HepG2 (cell line): ENCODE data around the gene FANCG. TPM values are rescaled to one million over a fixed set of nuclear protein-coding genes. Genes with fewer than 3 reads are reported as not detected.
A peak's percentile ranks its signal among the peaks of the same experiment; 100 is the strongest.

Source experiments
- ERF ChIP-seq: IDR thresholded peaks from 2 replicates; pipeline ENCODE4 v1.6.1; 2018; ENCODE audit warnings: missing biosample characterization, missing genetic modification reagents
- ETV6 ChIP-seq: sonication (generic); formaldehyde crosslinking; conservative IDR thresholded peaks from 2 replicates; pipeline ENCODE4 v1.4.0; 2020; ENCODE audit warnings: missing genetic modification reagents
- GABPB1 ChIP-seq: IDR thresholded peaks from 2 replicates; pipeline ENCODE4 v1.6.1; 2016; ENCODE audit warnings: mild to moderate bottlenecking, missing genetic modification reagents, moderate library complexity, missing compliant biosample characterization
- KDM1A ChIP-seq: IDR thresholded peaks from 2 replicates; pipeline ENCODE4 v1.6.1; 2016; ENCODE audit warnings: missing compliant biosample characterization
- KDM2A ChIP-seq: sonication (generic); formaldehyde crosslinking; IDR thresholded peaks from 2 replicates; pipeline ENCODE4 v1.4.0; 2020; ENCODE audit warnings: low read depth, missing genetic modification reagents, borderline replicate concordance
- KLF13 ChIP-seq: sonication (generic); formaldehyde crosslinking; IDR thresholded peaks from 2 replicates; pipeline ENCODE4 v1.4.0; 2020; ENCODE audit warnings: mild to moderate bottlenecking, missing genetic modification reagents
- MAFG ChIP-seq: sonication (generic); formaldehyde crosslinking; IDR thresholded peaks from 2 replicates; pipeline ENCODE4 v1.5.1; 2020; ENCODE audit warnings: mild to moderate bottlenecking, missing genetic modification reagents
- MED1 ChIP-seq: sonication (generic); formaldehyde crosslinking; IDR thresholded peaks from 2 replicates; pipeline ENCODE4 v1.4.0; 2020; ENCODE audit warnings: missing genetic modification reagents
- NRL ChIP-seq: sonication (generic); formaldehyde crosslinking; IDR thresholded peaks from 2 replicates; pipeline ENCODE4 v1.5.0; 2020; ENCODE audit warnings: missing genetic modification reagents, mild to moderate bottlenecking, moderate library complexity, borderline replicate concordance
- POLR2G ChIP-seq: fragments of 200-400 bp; formaldehyde crosslinking; IDR thresholded peaks from 2 replicates; pipeline ENCODE4 v1.6.1; 2018; ENCODE audit warnings: mild to moderate bottlenecking, low read depth, low read length, moderate library complexity
- RBAK ChIP-seq: sonication (generic); formaldehyde crosslinking; IDR thresholded peaks from 2 replicates; pipeline ENCODE4 v1.5.1; 2020; ENCODE audit warnings: mild to moderate bottlenecking, missing genetic modification reagents
- RFX1 ChIP-seq: fragments of 450-650 bp; IDR thresholded peaks from 2 replicates; pipeline ENCODE4 v1.6.1; 2017
- SOX6 ChIP-seq, 2 experiments: fragments of 450-650 bp in 1 of 2; sonication (generic) in 1 of 2; formaldehyde crosslinking in 1 of 2; IDR thresholded peaks; 2 replicates each; pipeline versions ENCODE4 v1.4.0 to v1.6.1; 2017 to 2020; ENCODE audit warnings: antibody characterized with exemption in 1 of 2, mild to moderate bottlenecking in 1 of 2, missing genetic modification reagents in 1 of 2
- ZNF160 ChIP-seq: sonication (generic); formaldehyde crosslinking; IDR thresholded peaks from 2 replicates; pipeline ENCODE4 v1.8.0; 2022; ENCODE audit warnings: mild to moderate bottlenecking, inconsistent platforms, missing genetic modification reagents
- ZNF234 ChIP-seq: sonication (generic); formaldehyde crosslinking; conservative IDR thresholded peaks from 2 replicates; pipeline ENCODE4 v1.5.1; 2020; ENCODE audit warnings: mild to moderate bottlenecking, missing genetic modification reagents
- ZNF264 ChIP-seq: sonication (generic); formaldehyde crosslinking; IDR thresholded peaks from 2 replicates; pipeline ENCODE4 v1.4.0; 2020; ENCODE audit warnings: missing genetic modification reagents
- ZNF788 ChIP-seq: sonication (generic); formaldehyde crosslinking; IDR thresholded peaks from 2 replicates; pipeline ENCODE4 v1.5.0; 2020; ENCODE audit warnings: mild to moderate bottlenecking, missing genetic modification reagents, borderline replicate concordance
- polyA plus RNA-seq, 8 experiments: library from polyadenylated mRNA; depleted of rRNA in 3 of 8; stranded (reverse) in 7 of 8; unstranded in 1 of 8; fragments of >200 nt; fragmentation: Illumina TruSeq in 4 of 8; extraction: Trizol in 4 of 8; gene quantifications; 2 replicates each; pipeline versions ENCODE4 v1.2.1 to v1.2.3, GENCODE V29; 2011 to 2016; ENCODE audit warnings: low read depth in 4 of 8, missing spikeins in 1 of 8, mixed read lengths in 1 of 8; ENCODE audit not compliant: insufficient read depth in 1 of 8
- total RNA-seq, 5 experiments: library from RNA; depleted of rRNA; stranded (reverse); fragments of >200 nt; fragmentation: Illumina TruSeq; extraction: Trizol; gene quantifications; 2 replicates each; pipeline ENCODE4 v1.2.3, GENCODE V29; 2016; ENCODE audit warnings: low read depth in 1 of 5
- TF ChIP-seq, protein P1 (sequence below): IDR thresholded peaks from 2 replicates; pipeline ENCODE4 v1.6.1; 2012; ENCODE audit warnings: low read length, improper control_type of control experiment
- TF ChIP-seq, protein P2 (sequence below): sonication (generic); formaldehyde crosslinking; IDR thresholded peaks from 2 replicates; pipeline ENCODE4 v1.4.0; 2020; ENCODE audit warnings: missing genetic modification reagents
- TF ChIP-seq, protein P3 (sequence below): sonication (generic); IDR thresholded peaks from 2 replicates; pipeline ENCODE4 v1.6.1; 2016; ENCODE audit warnings: low read depth, borderline replicate concordance
- TF ChIP-seq, protein P4 (sequence below): sonication (generic); formaldehyde crosslinking; IDR thresholded peaks from 2 replicates; pipeline ENCODE4 v1.5.0; 2020; ENCODE audit warnings: mild to moderate bottlenecking, missing genetic modification reagents, borderline replicate concordance
- TF ChIP-seq, protein P5 (sequence below): IDR thresholded peaks from 2 replicates; pipeline ENCODE4 v1.6.1; 2016

The FANCG gene
- total and polyA plus RNA-seq, 2 of the 13 experiments (the other 11 are each of a cell fraction or from before 2014, with no cell fraction given), result 14.4 to 45.1 TPM

DNA sequence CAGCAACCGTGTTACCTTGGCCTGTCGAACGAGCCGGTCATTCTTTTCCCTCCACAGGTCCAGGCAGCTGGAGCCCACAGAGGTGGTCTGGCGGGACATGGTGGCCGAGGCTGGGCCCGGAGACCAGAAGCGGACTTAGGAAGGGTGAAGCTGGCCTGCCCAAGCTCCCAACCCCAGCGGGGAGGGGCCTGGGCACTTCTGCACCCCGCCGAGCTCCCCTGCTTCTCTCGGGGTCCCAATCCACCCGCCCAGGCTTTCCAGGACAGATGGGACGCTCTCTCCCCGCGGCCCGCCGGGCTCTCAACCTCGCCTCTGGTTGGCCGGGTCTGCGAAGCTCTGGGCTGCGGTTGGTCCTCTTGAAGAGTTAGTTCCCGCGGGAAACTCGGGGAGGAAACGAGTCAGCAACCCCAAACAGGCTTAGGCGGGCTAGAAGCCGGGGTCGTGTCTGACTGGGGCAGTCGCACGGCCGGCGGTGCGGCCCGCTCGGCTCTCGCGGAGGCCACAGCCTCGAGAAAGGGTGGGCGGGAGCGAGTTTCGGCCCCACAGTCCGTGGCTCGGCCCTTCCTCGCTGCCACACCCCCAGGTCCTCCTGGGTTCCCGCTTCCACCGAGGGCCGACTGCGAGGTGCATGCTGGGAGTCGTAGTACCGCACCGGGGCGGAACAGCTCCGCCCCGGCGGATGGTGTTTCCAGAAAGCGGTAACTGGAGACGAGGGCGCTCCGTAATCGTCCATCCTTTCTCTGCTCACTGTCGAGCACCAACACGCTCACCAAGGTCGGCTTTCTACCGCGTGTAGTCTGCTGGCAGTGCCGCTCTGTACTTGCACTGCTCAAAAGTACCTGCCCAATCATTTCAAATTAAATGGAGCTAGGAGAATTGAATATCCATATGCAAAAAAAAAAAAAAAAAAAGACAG lies at the start of gene FANCG (continued):
- TF ChIP-seq, protein P1, sequence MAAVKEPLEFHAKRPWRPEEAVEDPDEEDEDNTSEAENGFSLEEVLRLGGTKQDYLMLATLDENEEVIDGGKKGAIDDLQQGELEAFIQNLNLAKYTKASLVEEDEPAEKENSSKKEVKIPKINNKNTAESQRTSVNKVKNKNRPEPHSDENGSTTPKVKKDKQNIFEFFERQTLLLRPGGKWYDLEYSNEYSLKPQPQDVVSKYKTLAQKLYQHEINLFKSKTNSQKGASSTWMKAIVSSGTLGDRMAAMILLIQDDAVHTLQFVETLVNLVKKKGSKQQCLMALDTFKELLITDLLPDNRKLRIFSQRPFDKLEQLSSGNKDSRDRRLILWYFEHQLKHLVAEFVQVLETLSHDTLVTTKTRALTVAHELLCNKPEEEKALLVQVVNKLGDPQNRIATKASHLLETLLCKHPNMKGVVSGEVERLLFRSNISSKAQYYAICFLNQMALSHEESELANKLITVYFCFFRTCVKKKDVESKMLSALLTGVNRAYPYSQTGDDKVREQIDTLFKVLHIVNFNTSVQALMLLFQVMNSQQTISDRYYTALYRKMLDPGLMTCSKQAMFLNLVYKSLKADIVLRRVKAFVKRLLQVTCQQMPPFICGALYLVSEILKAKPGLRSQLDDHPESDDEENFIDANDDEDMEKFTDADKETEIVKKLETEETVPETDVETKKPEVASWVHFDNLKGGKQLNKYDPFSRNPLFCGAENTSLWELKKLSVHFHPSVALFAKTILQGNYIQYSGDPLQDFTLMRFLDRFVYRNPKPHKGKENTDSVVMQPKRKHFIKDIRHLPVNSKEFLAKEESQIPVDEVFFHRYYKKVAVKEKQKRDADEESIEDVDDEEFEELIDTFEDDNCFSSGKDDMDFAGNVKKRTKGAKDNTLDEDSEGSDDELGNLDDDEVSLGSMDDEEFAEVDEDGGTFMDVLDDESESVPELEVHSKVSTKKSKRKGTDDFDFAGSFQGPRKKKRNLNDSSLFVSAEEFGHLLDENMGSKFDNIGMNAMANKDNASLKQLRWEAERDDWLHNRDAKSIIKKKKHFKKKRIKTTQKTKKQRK, result no peak
- TF ChIP-seq SOX6 (IDR thresholded peaks at IDR 0.05), result no peak
- no peak; the same call in none of the 2 replicates for TF ChIP-seq SOX6 (CRISPR knock-in tag; IDR thresholded peaks at IDR 0.05)
- TF ChIP-seq ZNF264 (CRISPR knock-in tag), result no peak
- peak; percentile 57; the same call in 1 of the 2 replicates for TF ChIP-seq POLR2G
- TF ChIP-seq KDM1A (CRISPR knock-in tag), result no peak
- TF ChIP-seq RFX1, result no peak
- peak; percentile 15; the same call in 1 of the 2 replicates for TF ChIP-seq ETV6 (CRISPR knock-in tag)
- TF ChIP-seq RBAK, result no peak
- no peak for TF ChIP-seq MAFG (CRISPR knock-in tag)
- TF ChIP-seq NRL, result no peak; the same call in 1 of the 2 replicates
- 0 out of 2 replicates have a peak, but pooled peaks have one; percentile 76 for TF ChIP-seq ZNF234 (CRISPR knock-in tag)
- no peak for TF ChIP-seq KLF13 (CRISPR knock-in tag)
- TF ChIP-seq ERF (CRISPR knock-in tag), result peak; percentile 69; the same call in 1 of the 2 replicates
- TF ChIP-seq, protein P2, sequence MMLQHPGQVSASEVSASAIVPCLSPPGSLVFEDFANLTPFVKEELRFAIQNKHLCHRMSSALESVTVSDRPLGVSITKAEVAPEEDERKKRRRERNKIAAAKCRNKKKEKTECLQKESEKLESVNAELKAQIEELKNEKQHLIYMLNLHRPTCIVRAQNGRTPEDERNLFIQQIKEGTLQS (CRISPR knock-in tag), result no peak
- peak; percentile 79; the same call in 1 of the 2 replicates for TF ChIP-seq ZNF788 (CRISPR knock-in tag)
- no peak; the same call in 1 of the 2 replicates for TF ChIP-seq ZNF160 (CRISPR knock-in tag)
- TF ChIP-seq MED1 (CRISPR knock-in tag), result 0 out of 2 replicates have a peak, but pooled peaks have one; percentile 12
- TF ChIP-seq, protein P3, sequence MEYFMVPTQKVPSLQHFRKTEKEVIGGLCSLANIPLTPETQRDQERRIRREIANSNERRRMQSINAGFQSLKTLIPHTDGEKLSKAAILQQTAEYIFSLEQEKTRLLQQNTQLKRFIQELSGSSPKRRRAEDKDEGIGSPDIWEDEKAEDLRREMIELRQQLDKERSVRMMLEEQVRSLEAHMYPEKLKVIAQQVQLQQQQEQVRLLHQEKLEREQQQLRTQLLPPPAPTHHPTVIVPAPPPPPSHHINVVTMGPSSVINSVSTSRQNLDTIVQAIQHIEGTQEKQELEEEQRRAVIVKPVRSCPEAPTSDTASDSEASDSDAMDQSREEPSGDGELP, result peak; percentile 22; the same call in 1 of the 2 replicates
- TF ChIP-seq, protein P4, sequence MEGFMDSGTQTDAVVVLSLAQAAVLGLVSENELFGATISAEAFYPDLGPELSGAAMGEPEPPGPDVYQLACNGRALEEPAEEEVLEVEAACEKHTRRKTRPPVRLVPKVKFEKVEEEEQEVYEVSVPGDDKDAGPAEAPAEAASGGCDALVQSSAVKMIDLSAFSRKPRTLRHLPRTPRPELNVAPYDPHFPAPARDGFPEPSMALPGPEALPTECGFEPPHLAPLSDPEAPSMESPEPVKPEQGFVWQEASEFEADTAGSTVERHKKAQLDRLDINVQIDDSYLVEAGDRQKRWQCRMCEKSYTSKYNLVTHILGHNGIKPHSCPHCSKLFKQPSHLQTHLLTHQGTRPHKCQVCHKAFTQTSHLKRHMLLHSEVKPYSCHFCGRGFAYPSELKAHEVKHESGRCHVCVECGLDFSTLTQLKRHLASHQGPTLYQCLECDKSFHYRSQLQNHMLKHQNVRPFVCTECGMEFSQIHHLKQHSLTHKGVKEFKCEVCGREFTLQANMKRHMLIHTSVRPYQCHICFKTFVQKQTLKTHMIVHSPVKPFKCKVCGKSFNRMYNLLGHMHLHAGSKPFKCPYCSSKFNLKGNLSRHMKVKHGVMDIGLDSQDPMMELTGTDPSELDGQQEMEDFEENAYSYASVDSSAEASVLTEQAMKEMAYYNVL, result 0 out of 2 replicates have a peak, but pooled peaks have one; percentile 53
- peak; percentile 97 for TF ChIP-seq KDM2A (CRISPR knock-in tag)
- TF ChIP-seq GABPB1 (CRISPR knock-in tag), result peak; percentile 92
- TF ChIP-seq, protein P5, sequence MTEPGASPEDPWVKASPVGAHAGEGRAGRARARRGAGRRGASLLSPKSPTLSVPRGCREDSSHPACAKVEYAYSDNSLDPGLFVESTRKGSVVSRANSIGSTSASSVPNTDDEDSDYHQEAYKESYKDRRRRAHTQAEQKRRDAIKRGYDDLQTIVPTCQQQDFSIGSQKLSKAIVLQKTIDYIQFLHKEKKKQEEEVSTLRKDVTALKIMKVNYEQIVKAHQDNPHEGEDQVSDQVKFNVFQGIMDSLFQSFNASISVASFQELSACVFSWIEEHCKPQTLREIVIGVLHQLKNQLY (CRISPR knock-in tag), result no peak
